ENCODE measurements around the gene ABHD8. TPM values are rescaled to one million over a fixed set of nuclear protein-coding genes. Genes with fewer than 3 reads are reported as not detected.

ABHD8 gene
- total RNA-seq, 3 donors from 2014 or later (not counting 1 experiment from before 2014, with no cell fraction given): 7.5 to 10.0 (median 9.7) TPM

DNA sequence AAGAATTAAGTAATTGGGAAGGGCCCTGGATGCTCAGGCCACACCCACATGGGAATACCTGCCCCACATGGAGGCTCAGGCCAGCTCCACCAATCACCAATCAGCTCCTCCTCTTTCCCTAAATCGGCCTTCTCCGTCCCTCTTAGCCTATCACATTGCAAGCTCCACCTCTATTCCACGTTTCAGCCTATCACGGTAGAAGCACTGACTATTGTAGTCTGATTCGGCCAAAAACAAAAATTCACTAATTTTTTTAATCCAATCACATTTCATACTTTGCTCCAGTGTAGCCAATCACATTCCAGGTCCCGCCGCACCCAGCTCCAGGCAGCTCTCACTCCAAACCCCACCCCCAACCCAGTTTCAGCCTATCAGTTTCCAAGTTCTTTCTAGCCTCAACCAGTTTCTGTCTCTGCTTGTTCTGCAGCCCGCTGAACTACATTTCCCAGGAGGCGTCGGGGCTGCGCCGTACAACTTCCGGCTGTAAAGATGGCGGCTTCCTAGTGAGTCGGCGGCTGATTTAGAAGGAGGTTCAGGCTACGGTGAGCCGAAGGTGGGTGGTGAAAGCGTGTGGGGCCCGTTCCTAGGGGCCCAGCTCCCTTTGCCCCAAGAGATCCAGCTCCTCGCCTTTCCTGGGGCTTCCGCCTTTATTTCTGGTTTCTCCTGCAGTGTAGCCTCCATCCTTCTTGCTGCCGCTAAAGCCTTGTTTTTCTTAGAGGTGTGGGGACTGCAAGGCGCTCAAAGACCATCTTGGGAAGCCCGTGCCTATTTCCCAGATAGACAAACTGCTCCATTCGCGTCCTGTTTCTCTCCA is 36.0 kb downstream of the ABHD8 start, which contains the start of gene BABAM1:
TSS of gene BABAM1 (plus strand) at position 469 of the 814 bp plus-strand sequence. CDS start 1,364 bp downstream, outside the sequence.
- Histone ChIP-seq H3K9me3 (ENCODE audit: control insufficient read depth, insufficient read depth, low read length) (no peaks in the 10 kb centered on the region), H3K27ac (ENCODE audit: low read length) (peak within 1 kb of the TSS; percentile 63), H3K4me1 (ENCODE audit: control insufficient read depth, insufficient read depth, low read length) (peaks cover 24% of the 10 kb centered on the region), H3K4me3 (ENCODE audit: low read length) (peak within 1 kb of the TSS; percentile 82), H3K36me3 (ENCODE audit: control insufficient read depth, insufficient read depth, low read length) (peaks cover 17% of the 10 kb centered on the region), H3K27me3 (ENCODE audit: control insufficient read depth, insufficient read depth, low read length) (no peaks in the 10 kb centered on the region)
- peak; percentile 90 to 97 (median 91) for ATAC-seq
- no peaks in the 10 kb centered on the region for H3K9me3 Mint-ChIP-seq
- H3K27ac Mint-ChIP-seq: peak within 1 kb of the TSS; percentile 85
- WGBS (ENCODE audit: insufficient coverage): 0% methylated on average over 27 of the region's 27 CpGs
- TF ChIP-seq, protein P1, sequence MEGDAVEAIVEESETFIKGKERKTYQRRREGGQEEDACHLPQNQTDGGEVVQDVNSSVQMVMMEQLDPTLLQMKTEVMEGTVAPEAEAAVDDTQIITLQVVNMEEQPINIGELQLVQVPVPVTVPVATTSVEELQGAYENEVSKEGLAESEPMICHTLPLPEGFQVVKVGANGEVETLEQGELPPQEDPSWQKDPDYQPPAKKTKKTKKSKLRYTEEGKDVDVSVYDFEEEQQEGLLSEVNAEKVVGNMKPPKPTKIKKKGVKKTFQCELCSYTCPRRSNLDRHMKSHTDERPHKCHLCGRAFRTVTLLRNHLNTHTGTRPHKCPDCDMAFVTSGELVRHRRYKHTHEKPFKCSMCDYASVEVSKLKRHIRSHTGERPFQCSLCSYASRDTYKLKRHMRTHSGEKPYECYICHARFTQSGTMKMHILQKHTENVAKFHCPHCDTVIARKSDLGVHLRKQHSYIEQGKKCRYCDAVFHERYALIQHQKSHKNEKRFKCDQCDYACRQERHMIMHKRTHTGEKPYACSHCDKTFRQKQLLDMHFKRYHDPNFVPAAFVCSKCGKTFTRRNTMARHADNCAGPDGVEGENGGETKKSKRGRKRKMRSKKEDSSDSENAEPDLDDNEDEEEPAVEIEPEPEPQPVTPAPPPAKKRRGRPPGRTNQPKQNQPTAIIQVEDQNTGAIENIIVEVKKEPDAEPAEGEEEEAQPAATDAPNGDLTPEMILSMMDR (IDR thresholded peaks at IDR 0.05): no peak
- no peaks in the 10 kb centered on the region for H3K36me3 Mint-ChIP-seq
- H3K4me3 Mint-ChIP-seq: peak within 1 kb of the TSS; percentile 88
- intact Hi-C loops (cut with micrococcal nuclease): loop anchor here (1.0 to 5.0 kb wide), 3 partner anchors 38 to 70 kb away; partner anchors contain the start of genes GTPBP3, MRPL34 and OCEL1
- peak; percentile 86 to 98 for DNase-seq
- H3K27me3 Mint-ChIP-seq (ENCODE audit: low read depth in 2 of 2): no peaks in the 10 kb centered on the region
- H3K4me1 Mint-ChIP-seq: peaks cover 15 to 16% of the 10 kb centered on the region in 2 donors

DNA sequence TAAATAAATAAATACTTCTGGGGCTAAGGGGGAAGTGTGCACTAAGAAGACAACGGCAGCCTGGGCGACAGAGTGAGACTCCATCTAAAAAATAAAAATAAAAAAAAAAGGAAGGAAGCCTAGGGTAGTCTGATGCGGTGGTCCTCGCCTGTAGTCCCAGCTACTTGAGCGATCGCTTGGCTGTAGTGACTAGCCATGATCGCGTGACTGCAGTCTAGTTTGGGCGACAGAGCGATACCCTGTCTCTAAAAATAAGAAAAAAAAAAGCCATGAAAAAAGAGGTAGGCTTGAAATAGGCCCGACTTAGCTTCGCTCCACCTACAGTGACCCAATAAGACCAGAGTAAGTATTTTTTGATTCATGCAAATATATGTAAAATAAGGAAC is 36.6 kb downstream of the ABHD8 start:
- Histone ChIP-seq H3K27me3 (ENCODE audit: control insufficient read depth, insufficient read depth, low read length) (no peaks in the 10 kb centered on the region), H3K4me1 (ENCODE audit: control insufficient read depth, insufficient read depth, low read length) (peaks cover 24% of the 10 kb centered on the region), H3K9me3 (ENCODE audit: control insufficient read depth, insufficient read depth, low read length) (no peaks in the 10 kb centered on the region), H3K36me3 (ENCODE audit: control insufficient read depth, insufficient read depth, low read length) (peaks cover 12% of the 10 kb centered on the region), H3K4me3 (ENCODE audit: low read length) (no peak overlapping the region), H3K27ac (ENCODE audit: low read length) (peak overlapping the region; percentile 27)
- Mint-ChIP-seq H3K9me3 (no peaks in the 10 kb centered on the region), H3K27me3 (ENCODE audit: low read depth in 2 of 2) (no peaks in the 10 kb centered on the region), H3K4me1 (peaks cover 15 to 16% of the 10 kb centered on the region in 2 donors), H3K4me3 (peak overlapping the region; percentile 88), H3K27ac (peak overlapping the region; percentile 85), H3K36me3 (no peaks in the 10 kb centered on the region)
- TF ChIP-seq, protein P1 (IDR thresholded peaks at IDR 0.05): no peak
- ATAC-seq (no peak), DNase-seq (no peak)
- intact Hi-C loops (cut with micrococcal nuclease): loop anchor here (5.0 kb wide), 1 partner anchor 39 kb away; the partner anchor contains the start of gene OCEL1
- 38% methylated on average over 10 of the region's 12 CpGs for WGBS (ENCODE audit: insufficient coverage)

DNA sequence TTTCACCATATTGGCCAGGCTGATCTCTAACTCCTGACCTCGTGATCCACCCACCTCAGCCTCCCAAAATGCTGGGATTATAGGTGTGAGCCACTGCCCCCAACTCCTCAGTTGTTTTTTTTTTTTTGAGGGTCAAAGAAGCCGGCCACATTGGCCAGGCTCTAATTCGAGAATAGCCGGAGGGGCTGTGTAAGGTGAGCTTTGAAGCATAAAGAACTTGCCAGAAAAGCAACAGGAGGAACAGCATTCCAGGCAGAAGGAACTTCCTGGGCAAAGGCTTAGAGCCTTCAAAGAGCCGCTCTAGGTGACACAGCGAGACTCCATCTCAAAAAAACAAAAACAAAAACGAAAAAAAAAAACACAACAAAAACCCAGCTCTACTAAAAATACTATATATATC is 37.2 kb downstream of the ABHD8 start:
- no peak for DNase-seq
- no peak for ATAC-seq
- TF ChIP-seq, protein P1 (IDR thresholded peaks at IDR 0.05): no peak
- no peaks in the 10 kb centered on the region for H3K27me3 ChIP-seq (ENCODE audit: control insufficient read depth, insufficient read depth, low read length)
- peaks cover 6% of the 10 kb centered on the region for H3K36me3 ChIP-seq (ENCODE audit: control insufficient read depth, insufficient read depth, low read length)
- H3K27ac ChIP-seq (ENCODE audit: low read length): no peak overlapping the region
- Mint-ChIP-seq H3K4me3 (no peak overlapping the region), H3K4me1 (peaks cover 16% of the 10 kb centered on the region in 2 donors), H3K36me3 (no peaks in the 10 kb centered on the region), H3K27me3 (ENCODE audit: low read depth in 2 of 2) (no peaks in the 10 kb centered on the region), H3K9me3 (no peaks in the 10 kb centered on the region), H3K27ac (no peak overlapping the region)
- H3K9me3 ChIP-seq (ENCODE audit: control insufficient read depth, insufficient read depth, low read length): no peaks in the 10 kb centered on the region
- no peak overlapping the region for H3K4me3 ChIP-seq (ENCODE audit: low read length)
- H3K4me1 ChIP-seq (ENCODE audit: control insufficient read depth, insufficient read depth, low read length): peaks cover 25% of the 10 kb centered on the region
- intact Hi-C loops (cut with micrococcal nuclease): loop anchor here (5.0 kb wide), 1 partner anchor 39 kb away; the partner anchor contains the start of gene OCEL1
- 92% methylated on average over 6 of the region's 7 CpGs for WGBS (ENCODE audit: insufficient coverage)
